Spinal cord (tissue), 10 donors: ENCODE measurements around the gene CAMK2G. TPM values are rescaled to one million over a fixed set of nuclear protein-coding genes. Genes with fewer than 3 reads are reported as not detected.
A peak's percentile ranks its signal among the peaks of the same experiment; 100 is the strongest.

ENCODE experiments used
- DNase-seq, 6 donors: peaks; one replicate each; pipeline versions ENCODE4 v3.0.0 to v3.0.0-alpha.2; 2013 to 2015; ENCODE audit warnings: low spot score in 6 of 6, low read depth in 4 of 6
- H3K27ac ChIP-seq: one replicate; pipeline ENCODE4 v1.5.1; 2013; ENCODE audit warnings: low read depth, low read length, control low read depth
- H3K27me3 ChIP-seq: one replicate; pipeline ENCODE4 v1.6.1; 2013; ENCODE audit warnings: low read length; ENCODE audit not compliant: control insufficient read depth, insufficient read depth
- H3K36me3 ChIP-seq: one replicate; pipeline ENCODE4 v1.6.1; 2013; ENCODE audit warnings: low read length; ENCODE audit not compliant: control insufficient read depth, insufficient read depth
- H3K4me1 ChIP-seq: one replicate; pipeline ENCODE4 v1.6.1; 2013; ENCODE audit warnings: low read length; ENCODE audit not compliant: control insufficient read depth, insufficient read depth
- H3K4me3 ChIP-seq: one replicate; pipeline ENCODE4 v1.5.1; 2013; ENCODE audit warnings: low read depth, low read length, control low read depth
- H3K9me3 ChIP-seq: one replicate; pipeline ENCODE4 v1.6.1; 2013; ENCODE audit warnings: low read length; ENCODE audit not compliant: control insufficient read depth, insufficient read depth
- WGBS: methylation state at CpG from one replicate; pipeline ENCODE4 v1.1.5; 2013; ENCODE audit warnings: missing lambda C conversion rate; ENCODE audit not compliant: insufficient coverage; 5-methylcytosine and 5-hydroxymethylcytosine counted together
- polyA plus RNA-seq, 2 donors: library from polyadenylated mRNA; unstranded; fragments of 120-200 nt; gene quantifications; one replicate each; pipeline ENCODE4 v1.2.1, GENCODE V29; 2013; ENCODE audit not compliant: insufficient read length in 2 of 2
- total RNA-seq, 2 donors: library from RNA; depleted of rRNA in 1 of 2; stranded (reverse); fragments of 120-200 nt in 1 of 2; fragments of >200 nt in 1 of 2; gene quantifications; one replicate each; pipeline versions ENCODE4 v1.2.3 to v1.2.4, GENCODE V29; 2013 to 2014
- donor health status: healthy.

Gene CAMK2G
- total and polyA plus RNA-seq, 4 donors, result 49.8 to 147 (median 113) TPM

DNA sequence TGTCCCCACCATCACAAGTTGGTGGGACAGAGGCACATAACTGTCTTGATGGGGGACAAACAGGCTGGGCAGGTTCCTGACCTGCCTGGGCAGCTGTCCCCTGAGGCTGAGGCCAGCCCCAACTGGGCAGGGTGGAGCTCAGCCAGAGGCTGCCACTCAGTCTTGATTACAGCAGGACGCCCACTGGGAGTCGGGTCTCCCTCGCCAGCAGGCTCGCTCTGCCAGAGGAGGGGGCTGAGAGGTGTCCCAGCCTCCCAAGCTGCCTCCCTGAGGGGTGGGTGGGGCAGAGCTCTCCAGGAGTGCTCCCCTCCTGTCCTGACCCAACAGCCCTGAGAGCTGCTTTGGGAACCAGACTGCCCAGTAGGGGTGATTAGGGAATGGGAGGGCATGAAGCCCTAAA, 1.8 kb upstream of the CAMK2G start:
- WGBS, result 45% methylated on average over 4 of the region's 4 CpGs
- peaks cover 38% of the 10 kb centered on the region for H3K4me1 ChIP-seq

GRCh38 chr10:73875139-73875475, 752 bp upstream of the CAMK2G start:
- no peak overlapping the region for H3K27ac ChIP-seq
- H3K4me1 ChIP-seq, result peaks cover 47% of the 10 kb centered on the region
- H3K4me3 ChIP-seq, result peak overlapping the region; percentile 64
- peaks cover 28% of the 10 kb centered on the region for H3K36me3 ChIP-seq
- 60% methylated on average over 2 of the region's 3 CpGs for WGBS
- no peak for DNase-seq
- H3K9me3 ChIP-seq, result no peaks in the 10 kb centered on the region
- no peaks in the 10 kb centered on the region for H3K27me3 ChIP-seq

More for the DNA sequence above, 1.8 kb upstream of the CAMK2G start:
- H3K27ac ChIP-seq, result no peak overlapping the region
- H3K36me3 ChIP-seq, result peaks cover 19% of the 10 kb centered on the region
- no peaks in the 10 kb centered on the region for H3K9me3 ChIP-seq
- no peaks in the 10 kb centered on the region for H3K27me3 ChIP-seq
- no peak overlapping the region for H3K4me3 ChIP-seq
- DNase-seq, result no peak

GRCh38 chr10:73873838-73874215, 528 bp downstream of the CAMK2G start:
- Histone ChIP-seq H3K27me3 (no peaks in the 10 kb centered on the region), H3K36me3 (peaks cover 29% of the 10 kb centered on the region), H3K27ac (no peak overlapping the region), H3K4me3 (peak overlapping the region; percentile 39), H3K9me3 (no peaks in the 10 kb centered on the region), H3K4me1 (peaks cover 49% of the 10 kb centered on the region)
- under 1% methylated on average over 36 of the region's 39 CpGs for WGBS
- peak in 1 of 6 donors; percentile 34 for DNase-seq

GRCh38 chr10:73873142-73873837, 1.1 kb downstream of the CAMK2G start:
- no peak overlapping the region for H3K27ac ChIP-seq
- peak overlapping the region; percentile 43 for H3K4me3 ChIP-seq
- 49% methylated on average over 14 of the region's 33 CpGs for WGBS
- no peaks in the 10 kb centered on the region for H3K9me3 ChIP-seq
- no peaks in the 10 kb centered on the region for H3K27me3 ChIP-seq
- peaks cover 34% of the 10 kb centered on the region for H3K36me3 ChIP-seq
- peak in 1 of 6 donors; percentile 40 for DNase-seq
- peaks cover 53% of the 10 kb centered on the region for H3K4me1 ChIP-seq

DNA sequence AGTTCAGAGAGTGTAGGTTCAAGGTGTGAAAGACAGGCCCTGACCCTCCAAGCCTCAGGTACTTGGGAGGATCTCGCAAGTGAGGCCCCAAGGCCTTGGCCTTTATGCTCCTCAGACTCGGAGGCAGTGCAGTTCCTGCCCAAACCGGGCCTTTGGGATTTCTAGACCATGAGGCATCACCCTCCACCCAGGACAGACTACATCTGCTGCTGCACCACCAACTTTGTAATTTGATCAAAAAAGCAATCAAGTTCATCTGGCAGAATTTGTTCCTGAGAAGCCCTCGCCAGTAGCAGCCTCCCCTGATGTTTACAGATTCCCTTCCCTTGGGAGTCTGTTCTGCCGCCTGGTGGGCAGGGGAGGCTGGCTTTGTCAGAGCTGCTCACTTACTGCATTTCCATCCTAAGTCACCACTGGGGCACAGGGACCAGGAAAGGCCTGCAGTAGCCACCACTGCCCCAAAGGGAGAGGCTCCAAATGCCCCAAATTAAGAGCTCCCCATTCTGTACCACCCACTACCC, 2.1 kb downstream of the CAMK2G start:
- H3K9me3 ChIP-seq, result no peaks in the 10 kb centered on the region
- H3K27ac ChIP-seq, result no peak overlapping the region
- peaks cover 64% of the 10 kb centered on the region for H3K4me1 ChIP-seq
- DNase-seq, result no peak
- peak overlapping the region; percentile 43 for H3K4me3 ChIP-seq
- H3K36me3 ChIP-seq, result peaks cover 44% of the 10 kb centered on the region
- WGBS, result 65% methylated on average over 5 of the region's 5 CpGs
- no peaks in the 10 kb centered on the region for H3K27me3 ChIP-seq

- DNase-seq, result no peak
- H3K4me3 ChIP-seq, result no peak overlapping the region
- H3K9me3 ChIP-seq, result no peaks in the 10 kb centered on the region
- 44% methylated on average over 6 of the region's 8 CpGs for WGBS
- no peaks in the 10 kb centered on the region for H3K27me3 ChIP-seq
- no peak overlapping the region for H3K27ac ChIP-seq
- peaks cover 71% of the 10 kb centered on the region for H3K4me1 ChIP-seq
- H3K36me3 ChIP-seq, result peaks cover 51% of the 10 kb centered on the region
Measured at GRCh38 chr10:73871295-73872189, 2.8 kb downstream of the CAMK2G start.

DNA sequence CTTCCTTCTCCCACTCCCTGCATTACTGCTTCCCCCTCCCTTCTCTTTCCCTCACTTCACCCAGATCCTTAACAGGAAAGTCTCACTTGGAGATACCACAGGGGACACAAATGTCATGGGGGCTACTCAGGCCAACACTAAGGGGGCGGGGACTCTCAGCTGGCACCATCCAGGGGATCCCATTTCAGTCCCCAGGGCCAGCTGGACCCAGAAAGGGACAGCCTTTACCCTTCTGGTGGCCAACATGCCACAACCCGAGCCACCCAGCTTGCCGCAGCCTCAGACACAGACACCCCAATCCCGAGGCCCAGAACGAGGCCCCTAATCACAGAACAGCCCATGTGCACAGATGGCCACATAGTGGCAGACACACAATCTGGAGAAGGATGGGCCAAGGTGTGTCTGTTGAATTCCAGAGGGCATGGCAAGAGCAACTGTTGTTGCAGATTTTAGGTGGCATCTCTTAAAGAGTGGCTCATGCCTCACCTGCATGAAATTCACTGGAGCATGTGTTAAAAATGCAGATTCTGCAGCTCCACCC, 5.6 kb downstream of the CAMK2G start:
- Histone ChIP-seq H3K4me3 (no peak overlapping the region), H3K9me3 (no peaks in the 10 kb centered on the region), H3K4me1 (peaks cover 78% of the 10 kb centered on the region), H3K36me3 (peaks cover 77% of the 10 kb centered on the region), H3K27me3 (no peaks in the 10 kb centered on the region), H3K27ac (no peak overlapping the region)
- WGBS, result 90% methylated on average over 5 of the region's 5 CpGs
- DNase-seq, result no peak

- peaks cover 82% of the 10 kb centered on the region for H3K36me3 ChIP-seq
- H3K4me1 ChIP-seq, result peaks cover 81% of the 10 kb centered on the region
- no peaks in the 10 kb centered on the region for H3K9me3 ChIP-seq
- 79% methylated on average over 10 of the region's 11 CpGs for WGBS
- no peaks in the 10 kb centered on the region for H3K27me3 ChIP-seq
- DNase-seq, result no peak
- no peak overlapping the region for H3K27ac ChIP-seq
- no peak overlapping the region for H3K4me3 ChIP-seq
Measured at GRCh38 chr10:73867871-73868631, 6.3 kb downstream of the CAMK2G start.

- H3K4me3 ChIP-seq, result no peak overlapping the region
Measured at GRCh38 chr10:73867126-73867807, 7.1 kb downstream of the CAMK2G start.

More at GRCh38 chr10:73867126-73867807, 7.1 kb downstream of the CAMK2G start:
- DNase-seq, result peak in 1 of 6 donors; percentile 53
- Histone ChIP-seq H3K27ac (no peak overlapping the region), H3K27me3 (no peaks in the 10 kb centered on the region), H3K4me1 (peaks cover 75% of the 10 kb centered on the region), H3K9me3 (no peaks in the 10 kb centered on the region), H3K36me3 (peaks cover 77% of the 10 kb centered on the region)
- 78% methylated on average over 5 of the region's 10 CpGs for WGBS
